ENCODE results near the gene LHFPL3. TPM values are rescaled to one million over a fixed set of nuclear protein-coding genes. Genes with fewer than 3 reads are reported as not detected.
A peak's percentile ranks its signal among the peaks of the same experiment; 100 is the strongest.
"Not testable (repeated sequence)": the region's sequence is repeated elsewhere in the genome, so short reads cannot be mapped to it uniquely, and the experiment has no call there.

Gene LHFPL3
- polyA plus RNA-seq, 4 donors: 5.6 to 7.9 (median 7.0) TPM

DNA sequence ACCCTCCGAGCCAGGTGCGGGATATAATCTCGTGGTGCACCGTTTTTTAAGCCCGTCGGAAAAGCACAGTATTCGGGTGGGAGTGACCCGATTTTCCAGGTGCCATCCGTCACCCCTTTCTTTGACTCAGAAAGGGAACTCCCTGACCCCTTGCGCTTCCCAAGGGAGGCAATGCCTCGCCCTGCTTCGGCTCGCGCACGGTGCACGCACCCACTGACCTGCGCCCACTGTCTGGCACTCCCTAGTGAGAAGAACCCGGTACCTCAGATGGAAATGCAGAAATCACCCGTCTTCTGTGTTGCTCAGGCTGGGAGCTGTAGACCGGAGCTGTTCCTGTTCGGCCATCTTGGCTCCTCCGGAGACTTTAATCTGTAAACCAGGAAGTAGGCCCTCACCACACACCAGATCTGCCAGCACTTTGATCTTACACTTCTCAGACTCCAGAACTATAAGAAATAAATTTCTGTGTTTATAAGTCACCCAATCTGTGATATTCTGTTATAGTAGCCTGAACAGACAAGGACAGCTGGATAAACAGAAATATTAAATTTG lies 235.0 kb downstream of the LHFPL3 start:
- not testable (repeated sequence) for DNase-seq (ENCODE audit: low read depth in 4 of 4, low spot score in 3 of 4)

DNA sequence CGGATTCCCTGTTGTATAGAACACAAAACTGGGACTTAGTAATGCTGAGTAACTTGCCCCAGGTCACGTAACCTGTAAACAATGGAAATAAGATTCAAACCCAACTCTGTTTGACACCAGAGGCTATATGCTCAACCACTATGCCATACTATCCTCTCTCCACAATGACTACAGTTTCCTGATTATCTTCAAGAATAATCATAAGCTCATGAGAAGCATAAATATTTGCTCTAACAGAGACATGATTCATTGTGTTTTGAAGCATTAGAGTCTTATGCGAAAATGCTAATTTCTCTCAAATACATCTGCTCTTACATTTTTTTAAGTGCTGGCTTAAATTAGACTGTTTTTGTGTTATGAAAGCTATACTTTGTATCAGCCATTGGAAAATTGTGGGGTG lies 241.3 kb downstream of the LHFPL3 start:
- no peak for DNase-seq (ENCODE audit: low read depth in 4 of 4, low spot score in 3 of 4)

DNA sequence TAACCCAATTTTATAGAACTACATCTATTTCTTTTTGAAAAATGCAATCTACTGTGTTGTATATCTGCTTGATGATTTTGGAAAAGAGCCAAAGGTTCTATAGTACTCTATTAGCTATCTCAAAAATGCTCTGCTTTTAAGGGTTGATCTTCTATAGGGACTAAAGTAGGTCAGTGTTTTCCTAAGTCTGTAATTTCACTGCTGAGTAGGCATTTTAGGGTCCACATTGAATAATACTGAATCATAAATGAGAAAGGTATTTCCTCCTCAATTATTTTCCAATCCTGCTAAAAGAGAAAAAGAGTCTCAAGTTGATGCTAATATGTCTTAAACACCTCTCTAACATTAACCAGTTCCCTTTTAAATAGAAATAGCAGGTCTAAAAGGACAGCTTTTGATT lies 244.2 kb downstream of the LHFPL3 start:
- DNase-seq (ENCODE audit: low read depth in 4 of 4, low spot score in 3 of 4): no peak

DNA sequence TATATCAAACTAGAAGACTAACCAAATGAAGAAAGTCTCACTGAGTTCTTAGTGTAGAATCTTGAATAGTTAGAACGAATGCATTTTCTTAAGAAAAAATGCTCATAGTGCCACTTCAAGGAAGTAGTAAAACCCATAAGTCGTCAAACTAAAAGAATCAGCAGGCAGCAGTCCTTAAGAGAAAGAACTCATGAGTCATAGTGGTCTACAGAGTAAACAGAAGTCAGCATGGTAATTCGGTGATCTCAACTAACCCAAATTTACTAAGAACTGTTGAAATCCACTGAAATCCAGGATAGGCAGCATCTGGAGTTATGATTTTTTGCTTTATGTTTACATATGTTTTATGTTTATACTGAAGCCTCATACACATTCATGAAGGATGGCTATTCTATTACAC lies 256.2 kb downstream of the LHFPL3 start:
- no peak for DNase-seq (ENCODE audit: low read depth in 4 of 4, low spot score in 3 of 4)

DNA sequence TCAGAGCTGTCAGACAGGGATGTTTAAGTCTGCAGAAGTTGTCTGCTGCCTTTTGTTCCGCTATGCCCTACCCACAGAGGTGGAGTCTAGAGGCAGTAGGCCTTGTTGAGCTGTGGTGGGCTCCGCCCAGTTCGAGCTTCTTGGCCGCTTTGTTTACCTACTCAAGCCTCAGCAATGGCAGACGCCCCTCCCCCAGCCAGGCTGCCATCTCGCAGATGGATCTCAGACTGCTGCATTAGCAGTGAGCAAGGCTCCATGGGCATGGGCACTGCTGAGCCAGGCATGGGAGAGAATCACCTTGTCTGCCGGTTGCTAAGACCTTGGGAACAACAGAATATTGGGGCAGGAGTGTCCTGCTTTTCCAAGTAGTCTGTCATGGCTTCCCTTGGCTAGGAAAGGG lies 267.2 kb downstream of the LHFPL3 start:
- DNase-seq (ENCODE audit: low read depth in 4 of 4, low spot score in 3 of 4): not testable (repeated sequence)

DNA sequence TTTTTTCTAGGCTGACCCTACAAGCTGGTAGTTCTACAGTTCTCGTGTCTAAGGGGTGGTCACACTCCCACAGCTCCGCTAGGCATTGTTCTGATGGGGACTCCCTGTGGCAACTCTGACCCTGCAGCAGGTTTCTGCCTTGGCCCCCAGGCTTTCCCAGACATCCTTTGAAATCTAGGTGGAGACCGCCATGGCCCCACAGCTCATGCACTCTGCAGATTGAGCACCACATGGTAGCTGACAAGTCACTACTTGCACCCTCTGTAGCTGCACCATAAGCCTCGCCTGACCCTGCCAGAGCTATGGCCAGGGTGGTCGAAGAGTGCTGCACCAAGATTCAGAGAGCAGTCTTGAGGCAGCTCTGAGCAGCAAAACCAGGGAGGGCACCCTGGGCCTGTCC lies 275.6 kb downstream of the LHFPL3 start:
- DNase-seq (ENCODE audit: low read depth in 4 of 4, low spot score in 3 of 4): no peak

DNA sequence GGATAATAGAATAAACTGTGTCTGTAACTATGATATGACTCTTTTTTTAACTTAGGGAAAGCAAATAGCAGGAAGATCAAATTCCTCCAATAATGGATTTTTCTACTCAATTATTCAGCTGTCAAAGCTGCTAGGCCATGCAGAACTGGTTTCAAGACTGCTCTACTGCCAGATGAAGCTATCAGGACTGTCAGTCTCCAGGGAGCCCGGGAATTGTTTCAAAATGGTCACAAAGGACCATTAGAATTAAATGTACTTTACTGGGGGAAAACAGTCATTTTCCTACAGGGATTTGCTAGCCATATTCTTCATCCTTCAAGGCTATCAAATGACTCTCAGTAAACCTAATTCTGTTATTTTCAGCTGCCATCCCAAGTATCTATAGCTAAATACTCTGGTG lies 276.3 kb downstream of the LHFPL3 start:
- DNase-seq (ENCODE audit: low read depth in 4 of 4, low spot score in 3 of 4): no peak

DNA sequence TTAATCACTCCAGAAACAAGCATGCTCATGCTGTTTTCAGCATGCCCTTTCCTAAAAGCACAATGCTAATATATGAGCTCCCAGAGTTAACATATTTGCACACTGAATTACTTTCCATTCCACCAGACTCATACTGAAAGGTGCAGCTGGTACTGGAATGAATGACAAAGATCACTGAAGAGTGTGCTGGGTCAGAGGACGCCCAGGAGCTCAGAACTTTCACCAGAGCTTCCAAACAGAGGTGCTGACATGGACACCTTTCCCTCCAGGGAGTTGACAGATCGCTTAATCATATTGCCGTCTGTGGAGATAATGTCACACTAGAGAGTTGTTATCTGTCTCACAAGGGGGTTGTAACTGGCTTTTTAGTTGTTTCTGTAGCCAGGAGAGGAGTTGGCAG lies 292.9 kb downstream of the LHFPL3 start:
- no peak for DNase-seq (ENCODE audit: low read depth in 4 of 4, low spot score in 3 of 4)

DNA sequence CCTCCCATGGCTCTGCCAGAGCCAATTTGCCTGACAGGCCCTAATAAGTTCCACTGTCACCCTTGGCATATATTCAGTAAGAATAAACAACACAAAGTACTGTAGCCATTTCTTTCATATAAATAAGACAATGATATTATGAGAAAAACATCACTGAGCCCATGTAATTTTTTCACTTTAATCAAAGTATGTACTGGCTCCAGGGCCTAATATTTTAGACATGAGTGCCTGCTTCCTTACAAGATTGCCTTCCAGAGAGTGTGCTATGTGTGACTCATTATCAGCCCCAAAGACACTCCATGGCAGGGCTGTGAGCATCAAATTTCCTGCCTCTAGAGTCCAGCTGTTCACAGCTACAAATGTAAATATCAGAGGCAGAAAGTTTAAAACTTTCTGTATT lies 297.6 kb downstream of the LHFPL3 start:
- no peak for DNase-seq (ENCODE audit: low read depth in 4 of 4, low spot score in 3 of 4)

DNA sequence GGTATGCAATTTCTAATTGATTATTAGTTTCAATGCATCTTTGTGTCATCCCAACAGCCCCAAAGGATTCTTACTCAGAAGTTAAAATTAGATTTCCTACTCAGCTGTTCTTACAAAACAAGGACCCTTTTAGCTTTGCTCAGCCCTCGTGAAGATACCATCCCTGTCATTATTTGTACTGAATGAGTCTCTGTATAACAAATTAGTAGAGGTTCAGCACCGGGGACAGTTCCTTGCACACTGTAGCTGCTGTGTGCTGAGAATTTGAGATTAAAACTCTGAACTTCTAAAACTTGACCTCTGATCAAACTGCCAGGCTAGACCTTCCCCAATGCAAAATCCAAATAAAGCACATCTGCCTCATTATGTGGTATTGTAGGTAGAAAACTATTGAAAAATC lies 299.1 kb downstream of the LHFPL3 start:
- peak in 3 of 4 donors; percentile 35 to 49 (median 40) for DNase-seq (ENCODE audit: low read depth in 4 of 4, low spot score in 3 of 4)

DNA sequence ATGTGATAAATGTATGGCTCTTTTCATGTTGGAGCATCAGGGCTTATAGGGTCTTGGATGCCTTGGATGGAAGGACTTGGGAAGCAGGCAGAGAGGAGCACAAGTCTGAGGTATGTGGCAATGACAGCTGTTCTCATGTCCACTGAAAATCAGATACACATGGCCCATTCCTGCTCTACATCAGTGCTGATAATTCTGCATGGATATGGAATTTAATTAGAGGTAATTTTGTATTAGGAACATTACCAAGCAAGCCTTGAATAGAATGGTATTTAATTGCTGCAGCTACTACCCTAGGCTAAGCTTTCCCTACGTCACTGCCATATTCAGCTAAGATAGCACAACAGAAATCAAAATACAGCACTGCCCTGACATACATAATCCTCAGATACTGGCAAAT lies 299.6 kb downstream of the LHFPL3 start:
- DNase-seq (ENCODE audit: low read depth in 4 of 4, low spot score in 3 of 4): no peak

DNA sequence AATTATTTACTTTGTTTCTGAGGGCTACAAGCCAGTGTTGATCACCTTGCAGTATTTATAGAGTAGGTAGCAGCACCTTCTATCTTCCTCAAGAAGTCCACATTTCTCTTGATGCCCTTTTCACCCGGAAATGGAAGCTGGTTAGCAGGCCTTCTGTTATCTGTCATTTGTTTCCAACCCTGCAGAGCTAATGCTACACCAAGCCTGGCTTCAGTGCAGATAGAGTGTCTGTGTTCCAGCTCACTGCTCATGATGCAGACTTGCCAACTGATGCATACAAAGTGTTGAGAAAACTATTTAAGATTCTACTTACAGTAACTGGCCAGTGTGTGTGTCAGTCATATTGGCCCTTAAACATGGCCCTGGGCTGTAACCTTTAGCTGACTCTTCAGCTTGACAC lies 301.0 kb downstream of the LHFPL3 start:
- DNase-seq (ENCODE audit: low read depth in 4 of 4, low spot score in 3 of 4): no peak

DNA sequence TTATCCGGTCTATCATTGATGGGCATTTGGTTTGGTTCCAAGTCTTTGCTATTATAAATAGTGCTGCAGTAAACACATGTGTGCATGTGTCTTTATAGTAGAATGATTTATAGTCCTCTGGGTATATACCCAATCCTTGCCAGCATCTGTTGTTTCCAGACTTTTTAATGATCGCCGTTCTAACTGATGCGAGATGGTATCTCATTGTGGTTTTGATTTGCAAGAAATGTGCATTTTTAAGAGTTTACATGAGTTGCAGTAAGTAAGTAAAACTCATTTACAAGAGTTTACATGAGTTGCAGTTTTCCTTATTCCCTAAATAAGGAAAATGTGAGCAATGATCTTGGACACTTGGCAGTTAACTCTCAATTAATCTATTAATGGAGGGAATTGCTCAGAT lies 312.1 kb downstream of the LHFPL3 start:
- DNase-seq (ENCODE audit: low read depth in 4 of 4, low spot score in 3 of 4): no peak

DNA sequence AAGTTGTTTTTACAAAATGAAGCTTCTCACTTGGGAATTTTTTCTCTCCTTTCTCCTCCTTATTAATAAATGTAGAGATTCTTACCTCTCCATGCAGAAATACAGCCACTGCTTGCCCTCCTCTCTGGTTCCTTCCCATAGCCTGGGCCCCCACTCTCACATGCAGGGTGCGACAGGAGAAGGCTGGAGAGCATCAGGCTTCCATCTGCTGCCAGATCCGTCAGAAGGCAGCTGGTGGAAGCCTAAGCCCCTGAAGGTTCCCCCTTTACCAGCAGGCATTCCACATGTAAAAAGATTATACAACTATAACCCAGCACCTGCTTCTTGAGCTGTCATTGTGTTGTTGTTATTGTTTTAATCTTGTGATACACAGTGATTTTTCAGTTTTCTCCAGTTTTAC lies 314.2 kb downstream of the LHFPL3 start:
- no peak for DNase-seq (ENCODE audit: low read depth in 4 of 4, low spot score in 3 of 4)

DNA sequence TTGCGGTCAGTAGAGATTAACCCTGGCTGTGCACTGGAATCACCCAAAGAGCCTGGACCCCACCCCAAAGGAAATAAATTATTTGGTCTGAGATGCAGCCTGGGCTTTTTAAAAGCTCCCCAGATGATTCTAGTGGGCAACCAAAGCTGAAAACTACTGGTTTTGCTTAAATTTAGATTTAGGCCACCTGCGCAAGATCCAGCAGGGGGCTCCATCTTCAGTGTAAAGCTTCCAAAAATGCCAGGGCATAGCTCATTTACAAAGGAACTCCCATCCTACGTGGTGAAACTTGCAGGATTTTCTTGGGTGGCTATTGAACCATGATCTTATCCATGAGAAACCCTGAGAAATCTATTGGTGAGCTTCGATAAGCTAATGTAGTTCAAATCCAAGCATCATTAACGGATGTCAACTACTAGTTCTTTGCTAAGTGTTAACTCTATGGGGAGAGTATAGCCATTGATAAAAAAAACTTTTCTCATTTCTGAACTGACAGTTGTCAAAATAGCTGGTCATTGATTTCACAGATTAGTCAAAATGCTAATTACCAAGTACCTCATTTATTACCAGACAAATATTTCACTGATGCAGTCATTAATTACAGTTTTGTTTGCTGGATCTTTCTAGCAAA lies 315.3 kb downstream of the LHFPL3 start:
- DNase-seq (ENCODE audit: low read depth in 4 of 4, low spot score in 3 of 4): no peak

DNA sequence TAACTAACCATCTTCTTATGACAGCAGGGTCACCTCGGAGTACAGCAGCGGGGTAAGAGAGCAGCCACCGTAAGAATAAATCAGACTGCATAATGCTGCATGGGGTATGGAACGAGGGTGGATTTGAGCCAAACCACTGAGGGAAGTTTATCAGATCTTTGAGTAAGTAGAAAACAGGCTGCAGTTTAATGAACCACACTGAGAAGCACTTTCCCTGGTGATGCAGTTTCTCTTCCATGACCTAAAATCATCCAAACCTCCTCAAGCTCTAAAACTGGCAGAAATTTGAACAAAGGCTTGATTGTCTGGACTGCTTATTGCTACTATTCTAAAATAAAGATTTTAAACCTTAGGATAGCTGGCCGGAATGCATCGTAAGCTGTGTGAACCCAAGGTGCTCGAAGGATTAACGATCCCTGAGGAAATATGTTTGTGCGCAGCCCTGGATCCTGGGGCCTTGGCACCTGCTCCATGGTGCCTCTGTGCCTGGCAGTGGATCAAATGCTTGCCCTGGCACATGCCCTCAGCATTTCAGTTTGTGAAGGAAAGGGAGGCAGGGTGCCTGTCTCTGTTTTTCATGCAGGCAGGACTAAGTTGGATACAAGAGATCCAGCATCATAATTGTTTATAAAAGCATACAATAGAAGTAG lies 322.7 kb downstream of the LHFPL3 start:
- DNase-seq (ENCODE audit: low read depth in 4 of 4, low spot score in 3 of 4): no peak

DNA sequence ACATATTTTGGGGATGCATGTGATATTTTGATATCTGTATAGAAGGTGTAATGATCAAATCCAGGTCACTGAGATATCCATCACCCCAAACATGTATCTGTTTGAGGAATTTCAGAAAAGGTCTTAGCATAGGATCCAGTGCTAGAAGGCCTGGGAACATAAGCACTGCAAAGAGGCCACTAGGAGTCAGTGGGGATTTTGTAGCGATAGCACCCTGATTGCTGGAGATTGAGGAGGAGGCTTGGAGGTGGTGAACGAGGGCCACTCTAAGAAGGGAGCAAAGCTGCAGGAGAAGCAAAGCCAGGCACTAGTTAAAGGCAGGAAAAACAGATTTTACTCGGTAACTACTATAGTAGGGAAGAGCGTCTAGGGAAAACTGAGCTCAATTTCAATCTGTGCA lies 324.0 kb downstream of the LHFPL3 start:
- no peak for DNase-seq (ENCODE audit: low read depth in 4 of 4, low spot score in 3 of 4)

DNA sequence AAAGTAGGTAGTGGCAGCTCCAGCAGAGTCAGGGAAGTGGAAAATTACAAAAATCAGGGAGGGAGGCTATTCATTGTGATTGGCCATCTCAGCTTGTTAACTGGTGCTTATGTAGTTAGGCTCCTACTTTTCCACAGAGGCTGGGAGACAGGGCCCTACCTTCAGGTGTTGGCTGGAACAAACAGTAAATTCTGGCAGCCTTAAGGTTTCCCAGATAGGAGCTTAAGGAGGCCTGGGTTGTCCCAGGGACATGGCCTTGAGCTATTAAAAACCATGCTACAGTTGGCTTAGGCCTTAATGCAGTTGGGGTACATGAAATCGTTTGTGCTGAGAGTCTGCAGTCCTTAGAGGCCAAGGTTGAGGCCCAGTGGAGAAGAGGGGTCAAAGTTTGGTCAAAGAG lies 324.5 kb downstream of the LHFPL3 start:
- DNase-seq (ENCODE audit: low read depth in 4 of 4, low spot score in 3 of 4): no peak

DNA sequence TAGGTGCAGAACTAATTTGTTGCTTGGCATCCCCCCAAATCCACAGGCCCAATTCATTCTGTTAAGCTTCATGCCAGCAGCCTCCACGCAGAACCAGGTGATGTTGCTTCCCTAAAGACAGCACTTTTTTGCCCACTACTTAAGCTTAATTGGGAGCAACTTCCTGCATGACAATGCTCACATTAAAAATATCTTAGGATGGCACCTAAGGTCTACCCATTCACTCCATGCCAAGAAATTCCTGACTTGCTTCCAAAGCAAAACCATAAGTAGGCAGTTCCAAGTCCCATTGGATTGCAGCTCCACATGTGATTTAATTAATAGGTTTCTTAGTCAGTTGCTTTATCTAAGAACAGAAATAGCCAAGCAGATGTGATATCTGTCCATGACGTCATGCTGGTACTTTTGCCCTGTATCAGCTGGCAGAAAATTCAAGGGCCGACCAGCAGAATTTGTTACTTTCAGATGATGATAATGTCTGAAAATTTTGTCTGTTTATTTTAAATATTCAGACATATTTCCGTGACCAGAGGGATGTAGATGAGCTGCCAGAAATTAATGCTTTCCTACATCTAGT lies 325.5 kb downstream of the LHFPL3 start:
- no peak for DNase-seq (ENCODE audit: low read depth in 4 of 4, low spot score in 3 of 4)

DNA sequence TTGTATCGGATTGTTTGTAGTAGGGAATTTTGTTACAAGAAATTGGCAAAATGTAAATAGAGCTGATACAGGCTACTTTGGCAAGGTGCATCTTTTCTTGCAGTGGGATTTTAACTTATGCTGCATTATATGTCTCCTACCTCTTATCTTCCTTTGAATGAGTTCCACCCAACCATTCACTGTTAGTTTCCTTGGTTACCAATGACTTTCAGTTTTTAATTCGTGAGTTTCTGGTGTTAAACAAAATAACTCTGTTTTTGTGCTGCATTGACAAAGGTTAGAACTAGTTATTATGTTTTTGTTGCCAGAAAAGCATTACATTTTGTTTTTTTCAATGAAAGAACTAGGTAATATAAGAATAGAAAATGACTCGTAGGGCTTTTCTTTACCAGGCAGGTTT lies 327.2 kb downstream of the LHFPL3 start:
- DNase-seq (ENCODE audit: low read depth in 4 of 4, low spot score in 3 of 4): no peak

DNA sequence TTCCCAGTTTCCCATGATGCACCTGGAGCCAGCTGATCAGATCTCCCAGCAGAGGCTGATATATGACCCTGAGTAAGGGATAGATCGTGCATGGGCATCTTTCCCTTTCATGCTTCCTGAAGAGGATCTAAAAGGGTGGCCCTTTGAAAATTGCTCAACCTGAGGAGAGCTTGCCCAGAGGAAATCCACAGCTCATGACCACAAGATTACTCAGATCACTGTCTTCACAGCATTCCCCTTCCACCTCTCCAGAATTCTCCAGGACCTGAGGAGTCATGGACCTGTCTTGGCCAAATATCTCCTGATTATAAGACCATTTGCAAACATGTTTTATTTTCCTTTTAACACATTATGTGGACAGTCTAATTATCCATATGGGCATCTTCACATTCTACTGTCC lies 328.1 kb downstream of the LHFPL3 start:
- no peak for DNase-seq (ENCODE audit: low read depth in 4 of 4, low spot score in 3 of 4)

DNA sequence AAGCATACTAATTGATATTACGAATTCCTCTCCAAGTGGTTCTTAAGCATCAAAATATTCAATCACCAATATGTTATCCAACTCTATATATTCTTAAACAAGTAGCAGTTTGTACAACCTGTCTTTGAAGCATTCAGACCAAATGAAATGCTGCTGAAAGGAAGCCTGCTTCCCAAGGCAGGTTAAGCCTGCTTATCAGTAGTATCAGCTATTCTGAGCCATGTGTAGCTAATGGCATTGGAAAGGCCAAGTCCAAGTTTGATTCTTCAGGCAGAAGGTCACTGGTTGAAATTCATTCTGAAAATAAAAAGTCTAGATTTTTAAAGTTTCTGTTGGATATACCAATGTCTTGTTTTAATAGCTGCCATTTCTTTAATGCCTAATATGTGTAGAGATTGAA lies 328.7 kb downstream of the LHFPL3 start:
- no peak for DNase-seq (ENCODE audit: low read depth in 4 of 4, low spot score in 3 of 4)

All from right renal pelvis (tissue), 4 donors.